ENCODE measurements around the gene STK24. TPM values are rescaled to one million over a fixed set of nuclear protein-coding genes. Genes with fewer than 3 reads are reported as not detected.
"Not testable (repeated sequence)": the region's sequence is repeated elsewhere in the genome, so short reads cannot be mapped to it uniquely, and the experiment has no call there.

STK24 gene
- total and polyA plus RNA-seq, 4 donors: 39.9 to 64.5 (median 58.1) TPM

- Histone ChIP-seq H3K27ac (ENCODE audit: low read depth in 1 of 2, low read length in 2 of 2) (no peak overlapping the region), H3K27me3 (ENCODE audit: control insufficient read depth in 1 of 2, insufficient read depth in 2 of 2, low read length in 1 of 2) (no peaks in the 10 kb centered on the region), H3K9me3 (ENCODE audit: control insufficient read depth, low read length) (peaks cover 5% of the 10 kb centered on the region), H3K4me1 (ENCODE audit: control insufficient read depth in 1 of 2, insufficient read depth in 2 of 2, low read length in 2 of 2) (no peaks in the 10 kb centered on the region), H3K36me3 (ENCODE audit: control insufficient read depth in 1 of 2, insufficient read depth in 2 of 2, low read length in 1 of 2) (peaks cover 0 to 2% of the 10 kb centered on the region in 2 donors), H3K4me3 (ENCODE audit: low read length in 2 of 2) (no peak overlapping the region)
- no peak for DNase-seq
- 80 to 83% methylated on average over 14 of the region's 14 CpGs for WGBS, 2 donors
- intact Hi-C loops (cut with DNase I): loop anchor here in 1 of 2 donors (10.0 kb wide), 1 partner anchor 375 kb away; no protein-coding TSS in a partner anchor
- no peak for ATAC-seq (ENCODE audit: low FRiP score)
Observed at GRCh38 chr13:98419786-98420553, 156.9 kb downstream of the STK24 start.

- Histone ChIP-seq H3K27me3 (ENCODE audit: control insufficient read depth in 1 of 2, insufficient read depth in 2 of 2, low read length in 1 of 2) (no peaks in the 10 kb centered on the region), H3K4me3 (ENCODE audit: low read length in 2 of 2) (no peak overlapping the region), H3K9me3 (ENCODE audit: control insufficient read depth, low read length) (peaks cover 4% of the 10 kb centered on the region), H3K4me1 (ENCODE audit: control insufficient read depth in 1 of 2, insufficient read depth in 2 of 2, low read length in 2 of 2) (no peaks in the 10 kb centered on the region), H3K36me3 (ENCODE audit: control insufficient read depth in 1 of 2, insufficient read depth in 2 of 2, low read length in 1 of 2) (peaks cover 0 to 2% of the 10 kb centered on the region in 2 donors), H3K27ac (ENCODE audit: low read depth in 1 of 2, low read length in 2 of 2) (no peak overlapping the region)
- no peak for ATAC-seq (ENCODE audit: low FRiP score)
- WGBS, 2 donors: 90 to 93% methylated on average over 4 of the region's 4 CpGs
- intact Hi-C loops (cut with DNase I): loop anchor here in 1 of 2 donors (10.0 kb wide), 1 partner anchor 372 kb away; no protein-coding TSS in a partner anchor
- no peak for DNase-seq
Observed at GRCh38 chr13:98416408-98416807, 160.5 kb downstream of the STK24 start.

- Histone ChIP-seq H3K27me3 (ENCODE audit: control insufficient read depth in 1 of 2, insufficient read depth in 2 of 2, low read length in 1 of 2) (no peaks in the 10 kb centered on the region), H3K9me3 (ENCODE audit: control insufficient read depth, low read length) (peaks cover 4% of the 10 kb centered on the region), H3K36me3 (ENCODE audit: control insufficient read depth in 1 of 2, insufficient read depth in 2 of 2, low read length in 1 of 2) (peaks cover 0 to 2% of the 10 kb centered on the region in 2 donors), H3K4me3 (ENCODE audit: low read length in 2 of 2) (no peak overlapping the region), H3K4me1 (ENCODE audit: control insufficient read depth in 1 of 2, insufficient read depth in 2 of 2, low read length in 2 of 2) (no peaks in the 10 kb centered on the region), H3K27ac (ENCODE audit: low read depth in 1 of 2, low read length in 2 of 2) (no peak overlapping the region)
- ATAC-seq (ENCODE audit: low FRiP score) (no peak), DNase-seq (no peak)
- intact Hi-C loops (cut with DNase I): loop anchor here in 1 of 2 donors (10.0 kb wide), 1 partner anchor 371 kb away; no protein-coding TSS in a partner anchor
- WGBS, 2 donors: 95 to 96% methylated on average over 18 of the region's 18 CpGs
Observed at GRCh38 chr13:98415326-98416070, 161.4 kb downstream of the STK24 start.

- H3K27ac ChIP-seq (ENCODE audit: low read depth in 1 of 2, low read length in 2 of 2): no peak overlapping the region
- H3K9me3 ChIP-seq (ENCODE audit: control insufficient read depth, low read length): peaks cover 4% of the 10 kb centered on the region
- no peaks in the 10 kb centered on the region for H3K4me1 ChIP-seq (ENCODE audit: control insufficient read depth in 1 of 2, insufficient read depth in 2 of 2, low read length in 2 of 2)
- peaks cover 0 to 2% of the 10 kb centered on the region in 2 donors for H3K36me3 ChIP-seq (ENCODE audit: control insufficient read depth in 1 of 2, insufficient read depth in 2 of 2, low read length in 1 of 2)
- intact Hi-C loops (cut with DNase I): loop anchor here in 1 of 2 donors (10.0 kb wide), 1 partner anchor 369 kb away; no protein-coding TSS in a partner anchor
- WGBS, 2 donors: 83 to 95% methylated on average over 7 of the region's 7 CpGs
- no peak overlapping the region for H3K4me3 ChIP-seq (ENCODE audit: low read length in 2 of 2)
- H3K27me3 ChIP-seq (ENCODE audit: control insufficient read depth in 1 of 2, insufficient read depth in 2 of 2, low read length in 1 of 2): no peaks in the 10 kb centered on the region
- DNase-seq: no peak
- ATAC-seq (ENCODE audit: low FRiP score): no peak
Observed at GRCh38 chr13:98413796-98414195, 163.1 kb downstream of the STK24 start.

GRCh38 chr13:98413278-98413677 lies 163.6 kb downstream of the STK24 start:
- not testable (repeated sequence) for ATAC-seq (ENCODE audit: low FRiP score); H3K4me3 ChIP-seq (ENCODE audit: low read length in 2 of 2); H3K27me3 ChIP-seq (ENCODE audit: control insufficient read depth in 1 of 2, insufficient read depth in 2 of 2, low read length in 1 of 2); DNase-seq; H3K4me1 ChIP-seq (ENCODE audit: control insufficient read depth in 1 of 2, insufficient read depth in 2 of 2, low read length in 2 of 2); H3K9me3 ChIP-seq (ENCODE audit: control insufficient read depth, low read length); H3K27ac ChIP-seq (ENCODE audit: low read depth in 1 of 2, low read length in 2 of 2); H3K36me3 ChIP-seq (ENCODE audit: control insufficient read depth in 1 of 2, insufficient read depth in 2 of 2, low read length in 1 of 2)
- WGBS, 2 donors: 93 to 96% methylated on average over 3 of the region's 3 CpGs
- intact Hi-C loops (cut with DNase I): loop anchor here in 1 of 2 donors (10.0 kb wide), 1 partner anchor 368 kb away; no protein-coding TSS in a partner anchor

- Histone ChIP-seq H3K36me3 (ENCODE audit: control insufficient read depth in 1 of 2, insufficient read depth in 2 of 2, low read length in 1 of 2) (peaks cover 0 to under 1% of the 10 kb centered on the region in 2 donors), H3K27ac (ENCODE audit: low read depth in 1 of 2, low read length in 2 of 2) (no peak overlapping the region), H3K4me3 (ENCODE audit: low read length in 2 of 2) (no peak overlapping the region), H3K27me3 (ENCODE audit: control insufficient read depth in 1 of 2, insufficient read depth in 2 of 2, low read length in 1 of 2) (no peaks in the 10 kb centered on the region), H3K9me3 (ENCODE audit: control insufficient read depth, low read length) (peaks cover 2% of the 10 kb centered on the region), H3K4me1 (ENCODE audit: control insufficient read depth in 1 of 2, insufficient read depth in 2 of 2, low read length in 2 of 2) (no peaks in the 10 kb centered on the region)
- intact Hi-C loops (cut with DNase I): loop anchor here in 1 of 2 donors (10.0 kb wide), 1 partner anchor 367 kb away; no protein-coding TSS in a partner anchor
- ATAC-seq (ENCODE audit: low FRiP score) (no peak), DNase-seq (peak in 1 of 2 donors; percentile 85)
- 45 to 55% methylated on average over 16 of the region's 16 CpGs for WGBS, 2 donors
Observed at GRCh38 chr13:98411617-98412265, 165.2 kb downstream of the STK24 start.

GRCh38 chr13:98411013-98411412 lies 165.9 kb downstream of the STK24 start:
- intact Hi-C loops (cut with DNase I): loop anchor here in 1 of 2 donors (10.0 kb wide), 1 partner anchor 366 kb away; no protein-coding TSS in a partner anchor
- 60 to 86% methylated on average over 5 of the region's 5 CpGs for WGBS, 2 donors
- no peak for DNase-seq

GRCh38 chr13:98410612-98411011 lies 166.3 kb downstream of the STK24 start:
- H3K27me3 ChIP-seq (ENCODE audit: control insufficient read depth in 1 of 2, insufficient read depth in 2 of 2, low read length in 1 of 2): no peaks in the 10 kb centered on the region
- 69 to 75% methylated on average over 11 of the region's 11 CpGs for WGBS, 2 donors
- ATAC-seq (ENCODE audit: low FRiP score) (no peak), DNase-seq (no peak)
- H3K4me1 ChIP-seq (ENCODE audit: control insufficient read depth in 1 of 2, insufficient read depth in 2 of 2, low read length in 2 of 2): no peaks in the 10 kb centered on the region
- no peak overlapping the region for H3K27ac ChIP-seq (ENCODE audit: low read depth in 1 of 2, low read length in 2 of 2)
- intact Hi-C loops (cut with DNase I): loop anchor here in 1 of 2 donors (10.0 kb wide), 1 partner anchor 366 kb away; no protein-coding TSS in a partner anchor
- no peak overlapping the region for H3K4me3 ChIP-seq (ENCODE audit: low read length in 2 of 2)
- H3K9me3 ChIP-seq (ENCODE audit: control insufficient read depth, low read length): no peaks in the 10 kb centered on the region
- no peaks in the 10 kb centered on the region for H3K36me3 ChIP-seq (ENCODE audit: control insufficient read depth in 1 of 2, insufficient read depth in 2 of 2, low read length in 1 of 2)

More at GRCh38 chr13:98411013-98411412, 165.9 kb downstream of the STK24 start:
- H3K36me3 ChIP-seq (ENCODE audit: control insufficient read depth in 1 of 2, insufficient read depth in 2 of 2, low read length in 1 of 2): no peaks in the 10 kb centered on the region
- H3K27me3 ChIP-seq (ENCODE audit: control insufficient read depth in 1 of 2, insufficient read depth in 2 of 2, low read length in 1 of 2): no peaks in the 10 kb centered on the region
- H3K27ac ChIP-seq (ENCODE audit: low read depth in 1 of 2, low read length in 2 of 2): no peak overlapping the region
- no peaks in the 10 kb centered on the region for H3K4me1 ChIP-seq (ENCODE audit: control insufficient read depth in 1 of 2, insufficient read depth in 2 of 2, low read length in 2 of 2)
- no peak overlapping the region for H3K4me3 ChIP-seq (ENCODE audit: low read length in 2 of 2)
- ATAC-seq (ENCODE audit: low FRiP score): no peak
- no peaks in the 10 kb centered on the region for H3K9me3 ChIP-seq (ENCODE audit: control insufficient read depth, low read length)

All from aorta (tissue), 5 donors.